SH-SY5Y (cell line): ENCODE measurements around the gene DARS2.

Experiments used
- GATA2 ChIP-seq: IDR thresholded peaks from 2 replicates; pipeline ENCODE4 v1.6.1; 2011; ENCODE audit warnings: mild to moderate bottlenecking, low read depth, low read length
- GATA3 ChIP-seq: IDR thresholded peaks from 2 replicates; pipeline ENCODE4 v1.6.1; 2011; ENCODE audit warnings: low read depth, mild to moderate bottlenecking, low read length, moderate library complexity

DNA sequence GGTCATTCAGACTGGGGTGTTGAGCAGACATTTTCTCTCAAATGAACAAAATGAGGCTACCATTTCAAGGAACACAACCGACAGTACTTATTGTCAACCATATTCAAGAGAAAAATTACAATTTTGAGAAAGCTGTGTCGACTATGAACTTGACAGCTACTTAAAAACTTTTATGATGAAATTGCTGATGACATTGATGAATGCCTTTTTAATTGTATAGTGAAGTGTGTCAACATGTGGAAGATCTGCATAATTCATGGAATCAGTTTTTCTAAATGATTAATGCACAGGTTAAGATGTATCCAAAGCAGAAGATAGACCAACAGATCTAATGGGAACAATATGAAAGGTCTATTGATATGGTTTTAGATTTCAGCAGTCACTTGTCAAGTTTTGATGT lies 34.6 kb upstream of the DARS2 start:
- TF ChIP-seq GATA3: no peak
- no peak for TF ChIP-seq GATA2
